ENCODE results near the gene PITPNM3.

- TF ChIP-seq POLR2A (IDR thresholded peaks at IDR 0.05; ENCODE audit: low read length): no peak
- TF ChIP-seq GATA1 (IDR thresholded peaks at IDR 0.05; ENCODE audit: low read depth, low read length): no peak
Measured at GRCh38 chr17:6567528-6568183, 11.3 kb upstream of the PITPNM3 start.
